ENCODE data around the gene FRMPD1. TPM values are rescaled to one million over a fixed set of nuclear protein-coding genes. Genes with fewer than 3 reads are reported as not detected.

The FRMPD1 gene
- total and polyA plus RNA-seq, 2 of the 4 experiments (the other 2 are of a cell fraction): not detected

GRCh38 chr9:37769306-37769705, 118.6 kb downstream of the FRMPD1 start:
- Histone ChIP-seq H3K14ac (replicated peaks; ENCODE audit: low read depth, low read length) (no peak overlapping the region), H2AK9ac (replicated peaks; ENCODE audit: low read depth, low read length, poor library complexity) (no peak overlapping the region), H2BK15ac (ENCODE audit: low read depth, low read length) (no peak overlapping the region), H2BK5ac (ENCODE audit: low read depth, low read length, poor library complexity, severe bottlenecking) (no peak overlapping the region), H3K79me1 (ENCODE audit: low read depth in 1 of 2, low read length in 2 of 2) (peaks cover 8 to 11% of the 10 kb centered on the region in 2 experiments; a peak in 2 of 4 replicates), H4K91ac (ENCODE audit: insufficient read depth, low read depth, low read length) (no peak overlapping the region), H3K4me2 (ENCODE audit: low read depth, low read length) (no peak overlapping the region), H3K18ac (ENCODE audit: low read depth, low read length) (no peak overlapping the region), H3K27me3 (ENCODE audit: control insufficient read depth, insufficient read depth, low read length) (no peaks in the 10 kb centered on the region), H3K36me3 (ENCODE audit: control insufficient read depth, insufficient read depth, low read length) (peaks cover 20% of the 10 kb centered on the region), H3K27ac (ENCODE audit: insufficient read depth, low read length) (no peak overlapping the region), H4K20me1 (ENCODE audit: insufficient read depth, low read length) (no peaks in the 10 kb centered on the region), H3K4me1 (ENCODE audit: control insufficient read depth, insufficient read depth, low read length) (peaks cover 3% of the 10 kb centered on the region), H3K9me3 (ENCODE audit: control insufficient read depth, insufficient read depth, low read length) (no peaks in the 10 kb centered on the region), H3K23ac (ENCODE audit: low read depth, low read length) (no peak overlapping the region), H2AFZ (replicated peaks; ENCODE audit: low read length, poor library complexity) (no peak overlapping the region), H3K56ac (ENCODE audit: extremely low read depth, insufficient read depth, low read length) (no peak overlapping the region), H3K4me3 (ENCODE audit: insufficient read depth, low read depth, low read length) (no peak overlapping the region), H2AK5ac (ENCODE audit: low read depth, low read length) (no peak overlapping the region), H2BK20ac (ENCODE audit: low read depth, low read length) (no peak overlapping the region), H2BK120ac (ENCODE audit: low read depth, low read length) (no peak overlapping the region), H3K4ac (ENCODE audit: low read depth, low read length) (no peak overlapping the region), H3K9ac (ENCODE audit: low read depth, low read length) (no peak overlapping the region), H4K8ac (ENCODE audit: low read depth in 2 of 2, low read length in 2 of 2) (no peak overlapping the region), H3K9me1 (ENCODE audit: insufficient read depth, low read length) (peaks cover 8% of the 10 kb centered on the region; the same call in 1 of the 2 replicates), H4K5ac (ENCODE audit: low read depth, low read length) (no peak overlapping the region)
- no peak for ATAC-seq (ENCODE audit: low read depth)
- ChIA-PET POLR2A (ENCODE audit: unreplicated experiment) (no interaction called here), CTCF (no interaction called here)
- in situ Hi-C loops (cut with MboI; ENCODE audit: low sequenced_read_pairs) (no loop called here), dilution Hi-C loops (cut with HindIII; ENCODE audit: low sequenced_read_pairs, unreplicated experiment) (no loop called here), intact Hi-C loops (cut with micrococcal nuclease) (no loop called here)
- BruUV-seq (replicated peaks): no TSS peak
- DNase-seq: no peak
- WGBS, 2 experiments (ENCODE audit: extremely low coverage in 2 of 2, insufficient read length in 1 of 2): 100% methylated on average over 3 of the region's 5 CpGs; no CpG with 5 or more reads in 1 of the 2 experiments
- TF ChIP-seq POLR2A (IDR thresholded peaks at IDR 0.05; ENCODE audit: low read depth, low read length) (no peak), FOS (IDR thresholded peaks at IDR 0.05; ENCODE audit: low read depth, low read length) (no peak), CEBPB (IDR thresholded peaks at IDR 0.05; ENCODE audit: low read depth, low read length) (no peak), MAFK (IDR thresholded peaks at IDR 0.05; ENCODE audit: low read depth, low read length) (no peak), USF2 (IDR thresholded peaks at IDR 0.05; ENCODE audit: low read depth, low read length) (no peak), RAD21 (IDR thresholded peaks at IDR 0.05; ENCODE audit: low read length) (no peak), RFX5 (IDR thresholded peaks at IDR 0.05; ENCODE audit: low read depth, low read length) (no peak), SMC3 (IDR thresholded peaks at IDR 0.05; ENCODE audit: low read depth, low read length) (no peak), BHLHE40 (IDR thresholded peaks at IDR 0.05; ENCODE audit: low read depth, low read length) (no peak), RCOR1 (IDR thresholded peaks at IDR 0.05; ENCODE audit: insufficient replicate concordance, low read length) (no peak), MAZ (IDR thresholded peaks at IDR 0.05; ENCODE audit: borderline replicate concordance, low read depth, low read length) (no peak), NFE2L2 (IDR thresholded peaks at IDR 0.05; ENCODE audit: low read depth, low read length) (no peak), ELK1 (IDR thresholded peaks at IDR 0.05; ENCODE audit: borderline replicate concordance, low read depth, low read length) (no peak), CHD1 (IDR thresholded peaks at IDR 0.05; ENCODE audit: low read depth, low read length) (no peak), CTCF (conservative IDR thresholded peaks at IDR 0.05; ENCODE audit: low read depth, low read length) (no peak), MXI1 (IDR thresholded peaks at IDR 0.05; ENCODE audit: borderline replicate concordance, low read depth, low read length) (no peak)

Measured in IMR-90 (cell line).